Esophagus mucosa (tissue), 1 donor: Measurements from ENCODE around the gene NIPAL4. TPM values are rescaled to one million over a fixed set of nuclear protein-coding genes. Genes with fewer than 3 reads are reported as not detected.

ENCODE experiments used
- ATAC-seq: fragments of 200-7000 bp; cut with Tn5 transposase; one replicate; pipeline ENCODE4 v1.9.1; 2020
- total RNA-seq: library from RNA; stranded (reverse); gene quantifications from one replicate; pipeline ENCODE4 v1.2.4, GENCODE V29; 2023
- donor health status: DM: yes; HTN: yes; CAD: no.

The NIPAL4 gene
- total RNA-seq, 1 donor from 2014 or later: 31.2 TPM

- ATAC-seq: no peak
These were observed 59.0 kb downstream of the NIPAL4 start for GRCh38 chr5:157518963-157519362.

- ATAC-seq: no peak
These were observed 59.7 kb downstream of the NIPAL4 start for GRCh38 chr5:157519579-157520253.

- ATAC-seq: peak; percentile 51
These were observed 61.1 kb downstream of the NIPAL4 start for GRCh38 chr5:157520911-157521703.

GRCh38 chr5:157521704-157522029 is 61.7 kb downstream of the NIPAL4 start:
- no peak for ATAC-seq

GRCh38 chr5:157523976-157524375 is 64.0 kb downstream of the NIPAL4 start:
- no peak for ATAC-seq

Other genes starting within 250 kb of the NIPAL4 start
- 2.1 TPM for gene CYFIP2, start 194.1 kb upstream of the NIPAL4 start, total RNA-seq
- gene ADAM19, start 115.6 kb downstream of the NIPAL4 start, total RNA-seq: 2.2 TPM
- not detected for gene SOX30, start 192.2 kb downstream of the NIPAL4 start, total RNA-seq
- not detected for gene C5orf52, start 211.3 kb downstream of the NIPAL4 start, total RNA-seq